ENCODE measurements around the gene BCAP31. TPM values are rescaled to one million over a fixed set of nuclear protein-coding genes. Genes with fewer than 3 reads are reported as not detected.
A peak's percentile ranks its signal among the peaks of the same experiment; 100 is the strongest.
"Not testable (repeated sequence)": the region's sequence is repeated elsewhere in the genome, so short reads cannot be mapped to it uniquely, and the experiment has no call there.

BCAP31 gene
- total RNA-seq, 2 donors from 2014 or later, result 64.6 TPM

- Histone ChIP-seq H3K9me3 (no peaks in the 10 kb centered on the region), H3K27me3 (no peaks in the 10 kb centered on the region), H3K4me1 (peaks cover 9% of the 10 kb centered on the region), H3K4me3 (no peak overlapping the region), H3K36me3 (replicated peaks in 1 of 2; ENCODE audit: insufficient read depth in 1 of 2, low read depth in 2 of 2) (no peaks in the 10 kb centered on the region), H3K27ac (peak overlapping the region in 2 of 4 donors; percentile 4 to 47)
- intact Hi-C loops (cut with DNase I), result no loop called here
- no peak for TF ChIP-seq POLR2A (IDR thresholded peaks at IDR 0.05)
- no peak for TF ChIP-seq CTCF (IDR thresholded peaks at IDR 0.05)
- no peak for ATAC-seq
- 75 to 89% methylated on average over 9 to 14 of the region's 15 CpGs for WGBS, 2 donors
- no peak for DNase-seq
Measured at GRCh38 chrX:153700376-153700945, 23.7 kb downstream of the BCAP31 start.

GRCh38 chrX:153699784-153700371, 24.3 kb downstream of the BCAP31 start:
- DNase-seq, result peak in 3 of 4 donors; percentile 28 to 48 (median 48)
- intact Hi-C loops (cut with DNase I); H3K36me3 ChIP-seq (replicated peaks in 1 of 2; ENCODE audit: insufficient read depth in 1 of 2, low read depth in 2 of 2); H3K4me1 ChIP-seq; H3K27me3 ChIP-seq; H3K9me3 ChIP-seq; H3K4me3 ChIP-seq: not testable (repeated sequence)
- H3K27ac ChIP-seq, result peak overlapping the region in 2 of 4 donors; percentile 21 to 47
- 50% methylated on average over 14 of the region's 18 CpGs; no CpG with 5 or more reads in 1 of the 2 donors for WGBS, 2 donors
- peak; percentile 34 for ATAC-seq

GRCh38 chrX:153699210-153699783, 24.9 kb downstream of the BCAP31 start:
- H3K27ac ChIP-seq, result peak overlapping the region in 2 of 4 donors; percentile 21 to 47
- DNase-seq; intact Hi-C loops (cut with DNase I); ATAC-seq; H3K4me1 ChIP-seq; H3K27me3 ChIP-seq; H3K9me3 ChIP-seq; H3K4me3 ChIP-seq; H3K36me3 ChIP-seq (replicated peaks in 1 of 2; ENCODE audit: insufficient read depth in 1 of 2, low read depth in 2 of 2): not testable (repeated sequence)
- WGBS, 2 donors, result 75 to 100% methylated on average over 1 to 7 of the region's 16 CpGs

GRCh38 chrX:153697924-153698865, 26.0 kb downstream of the BCAP31 start:
- intact Hi-C loops (cut with DNase I), result no loop called here
- TF ChIP-seq CTCF (IDR thresholded peaks at IDR 0.05) (no peak), POLR2A (IDR thresholded peaks at IDR 0.05) (no peak)
- H3K4me3 ChIP-seq, result no peak overlapping the region
- H3K27me3 ChIP-seq, result no peaks in the 10 kb centered on the region
- no peaks in the 10 kb centered on the region for H3K9me3 ChIP-seq
- ATAC-seq (no peak), DNase-seq (no peak)
- no peaks in the 10 kb centered on the region for H3K36me3 ChIP-seq (replicated peaks in 1 of 2; ENCODE audit: insufficient read depth in 1 of 2, low read depth in 2 of 2)
- 95 to 96% methylated on average over 5 to 9 of the region's 16 CpGs for WGBS, 2 donors
- H3K4me1 ChIP-seq, result peaks cover 6% of the 10 kb centered on the region
- no peak overlapping the region for H3K27ac ChIP-seq

GRCh38 chrX:153696986-153697722, 27.0 kb downstream of the BCAP31 start:
- intact Hi-C loops (cut with DNase I); H3K4me3 ChIP-seq; H3K9me3 ChIP-seq; H3K4me1 ChIP-seq; H3K27me3 ChIP-seq; ATAC-seq; DNase-seq; H3K36me3 ChIP-seq (replicated peaks in 1 of 2; ENCODE audit: insufficient read depth in 1 of 2, low read depth in 2 of 2); H3K27ac ChIP-seq: not testable (repeated sequence)
- 95 to 96% methylated on average over 10 to 14 of the region's 16 CpGs for WGBS, 2 donors

- H3K27me3 ChIP-seq; DNase-seq; ATAC-seq; H3K36me3 ChIP-seq (replicated peaks in 1 of 2; ENCODE audit: insufficient read depth in 1 of 2, low read depth in 2 of 2); H3K27ac ChIP-seq; H3K4me3 ChIP-seq; H3K9me3 ChIP-seq; H3K4me1 ChIP-seq; intact Hi-C loops (cut with DNase I): not testable (repeated sequence)
- 84 to 87% methylated on average over 8 of the region's 10 CpGs for WGBS, 2 donors
Measured at GRCh38 chrX:153696538-153696937, 27.6 kb downstream of the BCAP31 start.
